ENCODE data around the gene GRAP2. TPM values are rescaled to one million over a fixed set of nuclear protein-coding genes. Genes with fewer than 3 reads are reported as not detected.

GRAP2 gene
- total RNA-seq, 1 experiment from 2014 or later = not detected

DNA sequence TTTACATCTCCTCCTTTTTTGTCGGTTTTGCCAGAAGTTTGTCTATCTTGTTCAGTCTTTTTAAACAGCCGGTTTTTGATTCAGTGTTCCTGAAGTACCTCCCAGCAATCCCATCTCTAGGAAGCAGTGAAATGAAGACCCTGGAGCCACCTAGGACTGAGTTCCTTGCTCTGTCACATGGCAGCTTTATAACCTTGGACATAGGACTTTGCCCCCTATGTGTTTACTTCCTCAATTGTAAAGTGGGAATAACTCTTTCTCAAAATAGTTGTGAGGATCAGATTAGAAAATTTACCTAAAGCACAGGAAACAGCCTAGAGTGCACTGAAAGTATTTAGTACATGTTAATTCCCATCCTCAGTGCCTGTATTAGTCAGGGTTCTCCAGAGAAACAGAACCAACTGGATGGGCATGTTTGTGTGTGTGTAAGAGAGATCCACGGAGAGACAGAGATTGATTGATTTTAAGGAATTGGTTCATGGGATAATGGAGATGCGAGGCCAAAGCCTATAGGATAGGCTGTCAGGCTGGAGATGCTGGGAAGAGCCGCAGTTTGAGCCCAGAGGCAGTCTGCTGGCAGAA, 113.9 kb downstream of the GRAP2 start:
- POLR2A ChIA-PET (ENCODE audit: unreplicated experiment) = no interaction called here
- H4K20me1 ChIP-seq (ENCODE audit: low read length) = no peaks in the 10 kb centered on the region
- H3K4me2 ChIP-seq (ENCODE audit: low read length) = no peak overlapping the region
- H3K4me1 ChIP-seq (ENCODE audit: insufficient read depth, low read length) = peaks cover 7% of the 10 kb centered on the region; the same call in 1 of the 2 replicates
- no peaks in the 10 kb centered on the region for H3K36me3 ChIP-seq (ENCODE audit: low read depth, low read length)
- H3K79me2 ChIP-seq (ENCODE audit: low read length) = no peaks in the 10 kb centered on the region
- H3K27ac ChIP-seq (ENCODE audit: low read length) = no peak overlapping the region
- no peak overlapping the region for H3K9ac ChIP-seq (ENCODE audit: low read length)
- DNase-seq (no peak), ATAC-seq (no peak)
- intact Hi-C loops (cut with micrococcal nuclease) = no loop called here
- H3K9me3 ChIP-seq (ENCODE audit: low read length) = no peaks in the 10 kb centered on the region
- H3F3A ChIP-seq (ENCODE audit: low read length, unreplicated experiment) = no peaks in the 10 kb centered on the region
- no peaks in the 10 kb centered on the region for H3K27me3 ChIP-seq (ENCODE audit: low read length)
- H3K4me3 ChIP-seq (ENCODE audit: low read length) = no peak overlapping the region
- TF ChIP-seq, protein P1, sequence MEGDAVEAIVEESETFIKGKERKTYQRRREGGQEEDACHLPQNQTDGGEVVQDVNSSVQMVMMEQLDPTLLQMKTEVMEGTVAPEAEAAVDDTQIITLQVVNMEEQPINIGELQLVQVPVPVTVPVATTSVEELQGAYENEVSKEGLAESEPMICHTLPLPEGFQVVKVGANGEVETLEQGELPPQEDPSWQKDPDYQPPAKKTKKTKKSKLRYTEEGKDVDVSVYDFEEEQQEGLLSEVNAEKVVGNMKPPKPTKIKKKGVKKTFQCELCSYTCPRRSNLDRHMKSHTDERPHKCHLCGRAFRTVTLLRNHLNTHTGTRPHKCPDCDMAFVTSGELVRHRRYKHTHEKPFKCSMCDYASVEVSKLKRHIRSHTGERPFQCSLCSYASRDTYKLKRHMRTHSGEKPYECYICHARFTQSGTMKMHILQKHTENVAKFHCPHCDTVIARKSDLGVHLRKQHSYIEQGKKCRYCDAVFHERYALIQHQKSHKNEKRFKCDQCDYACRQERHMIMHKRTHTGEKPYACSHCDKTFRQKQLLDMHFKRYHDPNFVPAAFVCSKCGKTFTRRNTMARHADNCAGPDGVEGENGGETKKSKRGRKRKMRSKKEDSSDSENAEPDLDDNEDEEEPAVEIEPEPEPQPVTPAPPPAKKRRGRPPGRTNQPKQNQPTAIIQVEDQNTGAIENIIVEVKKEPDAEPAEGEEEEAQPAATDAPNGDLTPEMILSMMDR (conservative IDR thresholded peaks at IDR 0.05; ENCODE audit: low read depth, low read length) = no peak
- TF ChIP-seq EZH2phosphoT487 (IDR thresholded peaks at IDR 0.05; ENCODE audit: borderline replicate concordance, low read length) (no peak), EZH2 (IDR thresholded peaks at IDR 0.05; ENCODE audit: low read length, unreplicated experiment) (no peak)
- H2AFZ ChIP-seq (ENCODE audit: low read length) = no peak overlapping the region
- H3K9me2 ChIP-seq (replicated peaks; ENCODE audit: low read length) = no peaks in the 10 kb centered on the region
- BruUV-seq (replicated peaks) = no TSS peak
- CTCF ChIA-PET = no interaction called here

DNA sequence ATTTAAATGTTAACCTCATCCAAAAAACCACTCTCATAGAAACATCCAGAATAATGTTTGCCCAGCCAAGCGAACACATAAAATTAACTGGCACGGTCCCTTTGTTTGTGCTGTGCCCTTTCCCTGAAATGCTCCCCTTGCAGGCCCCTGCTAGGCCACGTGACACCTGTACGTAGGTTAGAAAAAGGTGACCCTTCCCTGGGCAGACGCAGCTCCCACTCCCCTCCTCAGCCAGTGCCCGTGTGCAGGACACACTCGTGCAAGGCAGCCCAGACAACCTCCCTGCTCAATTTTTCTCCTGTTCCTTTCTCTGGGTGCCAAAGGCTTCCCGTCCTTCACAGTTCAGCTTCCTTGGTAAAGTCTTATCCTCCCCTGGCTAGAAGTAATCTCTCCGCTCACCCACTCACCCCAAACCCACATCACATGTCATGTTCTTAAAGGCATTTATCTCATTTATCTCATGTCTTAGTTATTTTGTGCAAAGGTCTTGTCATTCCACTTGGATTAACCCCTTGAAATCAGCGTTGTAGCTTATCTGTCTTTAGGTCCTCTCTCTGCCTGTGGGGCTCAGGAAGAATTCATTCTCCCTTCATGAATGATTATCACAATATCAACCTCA, 114.6 kb downstream of the GRAP2 start:
- Histone ChIP-seq H2AFZ (ENCODE audit: low read length) (no peak overlapping the region), H3K4me2 (ENCODE audit: low read length) (no peak overlapping the region), H3K9me2 (replicated peaks; ENCODE audit: low read length) (no peaks in the 10 kb centered on the region), H3K4me3 (ENCODE audit: low read length) (no peak overlapping the region), H4K20me1 (ENCODE audit: low read length) (no peaks in the 10 kb centered on the region), H3K4me1 (ENCODE audit: insufficient read depth, low read length) (0 out of 2 replicates have a peak, but pooled peaks cover 4% of the 10 kb centered on the region), H3K27ac (ENCODE audit: low read length) (no peak overlapping the region), H3K36me3 (ENCODE audit: low read depth, low read length) (no peaks in the 10 kb centered on the region), H3K27me3 (ENCODE audit: low read length) (no peaks in the 10 kb centered on the region), H3K9ac (ENCODE audit: low read length) (no peak overlapping the region), H3K9me3 (ENCODE audit: low read length) (no peaks in the 10 kb centered on the region), H3F3A (ENCODE audit: low read length, unreplicated experiment) (no peaks in the 10 kb centered on the region), H3K79me2 (ENCODE audit: low read length) (no peaks in the 10 kb centered on the region)
- ATAC-seq (no peak), DNase-seq (no peak)
- ChIA-PET CTCF (no interaction called here), POLR2A (ENCODE audit: unreplicated experiment) (no interaction called here)
- intact Hi-C loops (cut with micrococcal nuclease) = no loop called here
- TF ChIP-seq, protein P1 (conservative IDR thresholded peaks at IDR 0.05; ENCODE audit: low read depth, low read length) = no peak
- no TSS peak for BruUV-seq (replicated peaks)

DNA sequence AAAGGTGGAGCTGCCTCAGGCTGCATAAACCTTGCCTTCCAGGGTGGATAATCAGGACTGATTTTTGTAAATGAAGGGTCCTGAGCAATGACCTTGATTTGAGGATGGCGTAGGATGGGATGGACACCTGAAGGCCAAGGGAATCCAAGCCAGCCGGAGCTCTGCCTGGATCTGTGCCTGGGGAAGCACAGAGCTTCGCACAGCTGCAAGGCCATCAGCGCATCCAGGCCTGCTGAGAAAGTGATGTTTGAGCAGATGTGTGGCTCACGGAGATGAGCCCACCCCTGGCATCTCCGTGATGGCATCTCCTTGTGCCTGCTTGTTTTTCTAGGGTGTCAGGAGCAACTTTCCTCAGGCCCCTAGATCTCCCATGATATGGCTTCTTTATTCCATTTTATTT, 117.2 kb downstream of the GRAP2 start:
- BruUV-seq (replicated peaks) = no TSS peak
- no peaks in the 10 kb centered on the region for H3K27me3 ChIP-seq (ENCODE audit: low read length)
- CTCF ChIA-PET = no interaction called here

More for the DNA sequence above, 117.2 kb downstream of the GRAP2 start:
- no peaks in the 10 kb centered on the region for H3K36me3 ChIP-seq (ENCODE audit: low read depth, low read length)
- no peak overlapping the region for H3K9ac ChIP-seq (ENCODE audit: low read length)
- no peaks in the 10 kb centered on the region for H3K9me3 ChIP-seq (ENCODE audit: low read length)
- H3K9me2 ChIP-seq (replicated peaks; ENCODE audit: low read length) = no peaks in the 10 kb centered on the region
- 0 out of 2 replicates have a peak, but pooled peaks cover 4% of the 10 kb centered on the region for H3K4me1 ChIP-seq (ENCODE audit: insufficient read depth, low read length)
- no peak for ATAC-seq
- TF ChIP-seq, protein P1 (conservative IDR thresholded peaks at IDR 0.05; ENCODE audit: low read depth, low read length) = no peak
- TF ChIP-seq EZH2phosphoT487 (IDR thresholded peaks at IDR 0.05; ENCODE audit: borderline replicate concordance, low read length) (no peak), EZH2 (IDR thresholded peaks at IDR 0.05; ENCODE audit: low read length, unreplicated experiment) (no peak)
- DNase-seq = no peak
- no peak overlapping the region for H3K4me2 ChIP-seq (ENCODE audit: low read length)
- H4K20me1 ChIP-seq (ENCODE audit: low read length) = no peaks in the 10 kb centered on the region
- H3K79me2 ChIP-seq (ENCODE audit: low read length) = no peaks in the 10 kb centered on the region
- H3K4me3 ChIP-seq (ENCODE audit: low read length) = no peak overlapping the region
- no peak overlapping the region for H3K27ac ChIP-seq (ENCODE audit: low read length)
- H3F3A ChIP-seq (ENCODE audit: low read length, unreplicated experiment) = no peaks in the 10 kb centered on the region
- no peak overlapping the region for H2AFZ ChIP-seq (ENCODE audit: low read length)
- POLR2A ChIA-PET (ENCODE audit: unreplicated experiment) = no interaction called here
- intact Hi-C loops (cut with micrococcal nuclease) = no loop called here

Data from PC-3 (cell line).